NCI-H1417 treated with DMSO at 0.1 percent for 48 hours (cell line): ENCODE measurements around the gene ARID4B.

Experiments
- DNase-seq: peaks from one replicate; lab custom pipeline; 2025; lab: John Stamatoyannopoulos, UW

ARID4B gene

DNA sequence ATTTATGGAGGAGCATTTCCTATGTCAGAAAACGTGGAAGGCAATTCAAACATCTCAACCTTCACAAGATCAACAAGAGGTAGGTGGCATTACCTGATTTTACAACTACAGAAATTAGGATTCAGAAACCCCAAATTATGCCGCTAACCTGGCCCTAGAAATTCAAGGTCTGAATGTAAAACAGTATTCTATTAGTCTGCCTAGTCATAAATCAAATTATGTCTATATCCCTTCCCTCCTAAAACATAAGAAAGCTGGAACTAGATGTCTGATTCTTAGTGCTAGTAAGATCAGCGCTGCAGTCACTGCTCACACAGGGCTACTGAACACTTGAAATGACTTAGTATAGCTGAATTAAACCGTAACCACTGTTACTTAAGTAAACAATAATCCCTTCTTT is 200.8 kb downstream of the ARID4B start:
- DNase-seq: no peak

GRCh38 chr1:235124665-235125064 is 203.3 kb downstream of the ARID4B start:
- no peak for DNase-seq

DNA sequence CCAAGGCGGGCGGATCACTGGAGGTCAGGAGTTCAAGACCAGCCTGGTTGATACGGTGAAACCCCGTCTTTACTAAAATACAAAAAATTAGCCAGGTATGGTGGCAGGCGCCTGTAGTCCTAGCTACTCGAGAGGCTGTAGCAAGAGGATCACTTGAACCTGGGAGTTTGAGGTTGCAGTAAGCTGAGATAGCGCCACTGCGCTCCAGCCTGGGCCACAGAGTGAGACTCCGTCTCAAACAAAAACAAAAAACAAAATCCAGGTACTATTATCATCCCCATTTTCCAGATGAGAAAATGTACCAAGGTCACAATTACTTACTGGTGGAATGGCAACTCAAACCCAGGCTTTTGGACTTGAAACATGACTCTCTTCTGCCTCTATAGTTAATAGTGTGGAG is 203.9 kb downstream of the ARID4B start:
- no peak for DNase-seq

- DNase-seq: no peak
Observed at GRCh38 chr1:235122348-235122747, 205.6 kb downstream of the ARID4B start.
